DOHH2 (cell line): ENCODE data around the gene CBLC.

Experiments used
- EZH2phosphoT487 ChIP-seq: fragments of 200-600 bp; sonication (generic); IDR thresholded peaks from 2 replicates; pipeline ENCODE4 v1.6.1; 2017; ENCODE audit warnings: borderline replicate concordance, mild to moderate bottlenecking, antibody characterized with exemption, low read length, moderate library complexity, mixed read lengths
- TF ChIP-seq, protein P1 (sequence below): fragments of 200-600 bp; sonication (generic); IDR thresholded peaks from one replicate; pipeline ENCODE4 v1.5.1; 2014; ENCODE audit warnings: antibody characterized with exemption, mild to moderate bottlenecking, low read depth, low read length; ENCODE audit not compliant: poor library complexity, severe bottlenecking

DNA sequence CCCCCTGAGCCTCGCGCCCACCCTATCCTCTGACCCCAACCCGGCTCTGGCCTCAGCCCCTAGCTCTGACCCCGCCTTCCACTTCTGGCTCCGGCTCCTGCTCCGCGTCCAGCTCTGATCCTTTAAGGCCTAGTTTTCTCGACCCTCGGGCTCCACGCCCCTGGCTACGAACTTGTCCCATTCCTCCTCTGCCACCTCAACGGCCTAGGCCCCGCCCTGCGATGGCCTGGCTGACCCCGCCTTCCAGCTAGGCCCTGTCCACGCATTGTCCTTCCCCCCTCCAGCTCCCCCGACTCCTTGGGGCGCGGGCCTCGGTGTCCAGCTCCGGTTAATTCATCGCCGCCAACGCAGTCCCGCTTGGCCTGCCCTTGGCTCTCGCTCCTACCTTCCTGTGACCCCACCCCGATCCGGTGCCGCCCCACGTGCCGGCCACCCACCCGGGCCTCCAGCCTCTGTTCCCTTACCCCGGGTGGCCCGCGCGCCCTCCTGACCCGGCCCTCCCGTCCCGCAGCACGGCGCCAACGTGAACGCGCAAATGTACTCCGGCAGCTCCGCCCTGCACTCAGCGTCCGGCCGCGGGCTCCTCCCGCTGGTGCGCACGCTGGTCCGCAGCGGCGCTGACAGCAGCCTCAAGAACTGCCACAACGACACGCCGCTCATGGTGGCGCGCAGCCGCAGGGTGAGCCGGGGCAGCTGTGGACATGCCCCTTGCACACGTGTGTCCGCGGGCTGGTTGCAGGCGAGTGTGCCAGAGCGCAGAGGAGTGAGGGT is 19.8 kb upstream of the CBLC start:
- no peak for TF ChIP-seq EZH2phosphoT487
- TF ChIP-seq, protein P1, sequence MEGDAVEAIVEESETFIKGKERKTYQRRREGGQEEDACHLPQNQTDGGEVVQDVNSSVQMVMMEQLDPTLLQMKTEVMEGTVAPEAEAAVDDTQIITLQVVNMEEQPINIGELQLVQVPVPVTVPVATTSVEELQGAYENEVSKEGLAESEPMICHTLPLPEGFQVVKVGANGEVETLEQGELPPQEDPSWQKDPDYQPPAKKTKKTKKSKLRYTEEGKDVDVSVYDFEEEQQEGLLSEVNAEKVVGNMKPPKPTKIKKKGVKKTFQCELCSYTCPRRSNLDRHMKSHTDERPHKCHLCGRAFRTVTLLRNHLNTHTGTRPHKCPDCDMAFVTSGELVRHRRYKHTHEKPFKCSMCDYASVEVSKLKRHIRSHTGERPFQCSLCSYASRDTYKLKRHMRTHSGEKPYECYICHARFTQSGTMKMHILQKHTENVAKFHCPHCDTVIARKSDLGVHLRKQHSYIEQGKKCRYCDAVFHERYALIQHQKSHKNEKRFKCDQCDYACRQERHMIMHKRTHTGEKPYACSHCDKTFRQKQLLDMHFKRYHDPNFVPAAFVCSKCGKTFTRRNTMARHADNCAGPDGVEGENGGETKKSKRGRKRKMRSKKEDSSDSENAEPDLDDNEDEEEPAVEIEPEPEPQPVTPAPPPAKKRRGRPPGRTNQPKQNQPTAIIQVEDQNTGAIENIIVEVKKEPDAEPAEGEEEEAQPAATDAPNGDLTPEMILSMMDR: no peak
